ENCODE measurements around the gene LARGE1. TPM values are rescaled to one million over a fixed set of nuclear protein-coding genes. Genes with fewer than 3 reads are reported as not detected.

LARGE1 gene
- total and polyA plus RNA-seq, 9 of the 15 experiments (the other 6 are each of a cell fraction or from before 2014, with no cell fraction given) = 0.01 to 0.66 (median 0.14) TPM; not detected in 2

- TF ChIP-seq TCF7L2 (IDR thresholded peaks at IDR 0.05; ENCODE audit: low read depth, low read length) (no peak), ZBTB2 (IDR thresholded peaks at IDR 0.05) (no peak), NFYB (IDR thresholded peaks at IDR 0.05; ENCODE audit: extremely low read depth, insufficient read length) (no peak)
These were observed 123.8 kb downstream of the LARGE1 start (continued) for GRCh38 chr22:33796494-33796893.

GRCh38 chr22:33793475-33793874 is 126.8 kb downstream of the LARGE1 start:
- Histone ChIP-seq H3K79me2 (ENCODE audit: control insufficient read depth, insufficient read depth, low read length) (no peaks in the 10 kb centered on the region), H3K27ac (ENCODE audit: extremely low read depth, low read depth, low read length) (no peak overlapping the region), H3K9me1 (ENCODE audit: control insufficient read depth, insufficient read depth, low read length) (no peaks in the 10 kb centered on the region), H3K4me3 (no peak overlapping the region), H3K4me2 (ENCODE audit: insufficient read depth, low read length) (no peak overlapping the region), H3K36me3 (ENCODE audit: control insufficient read depth, insufficient read depth, low read length) (no peaks in the 10 kb centered on the region), H3K9ac (ENCODE audit: insufficient read depth in 1 of 2, low read depth in 2 of 2, low read length in 2 of 2) (no peak overlapping the region), H2AFZ (ENCODE audit: low read depth, low read length) (no peak overlapping the region), H3K27me3 (ENCODE audit: control insufficient read depth in 2 of 2, insufficient read depth in 2 of 2, low read length in 2 of 2) (no peaks in the 10 kb centered on the region), H3K9me3 (replicated peaks; ENCODE audit: control insufficient read depth, insufficient read depth, low read depth, low read length) (no peaks in the 10 kb centered on the region; the same call in 1 of the 2 replicates), H4K20me1 (replicated peaks; ENCODE audit: control insufficient read depth, insufficient read depth, low read length) (no peaks in the 10 kb centered on the region), H3K4me1 (replicated peaks in 1 of 2; ENCODE audit: control insufficient read depth in 2 of 2, insufficient read depth in 2 of 2, low read length in 2 of 2) (no peaks in the 10 kb centered on the region)
- ATAC-seq = no peak
- in situ Hi-C loops (cut with MboI) (no loop called here), intact Hi-C loops (cut with micrococcal nuclease) (no loop called here)
- 3% methylated on average over 3 of the region's 3 CpGs for WGBS (ENCODE audit: insufficient coverage, low coverage, missing lambda C conversion rate)
- DNase-seq (ENCODE audit: extremely low read depth in 1 of 4, low spot score in 3 of 4) = no peak
- POLR2A ChIA-PET = no interaction called here
- no peak for FAIRE-seq
- no TSS peak for BruUV-seq (replicated peaks)
- CTCF ChIA-PET (ENCODE audit: low intra/inter-chr PET ratio) = no interaction called here
- no peak for TF ChIP-seq MXD1 (CRISPR knock-in tag; IDR thresholded peaks at IDR 0.05; ENCODE audit: borderline replicate concordance, poor library complexity, severe bottlenecking)
- TF ChIP-seq CEBPZ (IDR thresholded peaks at IDR 0.05; ENCODE audit: borderline replicate concordance, low read depth, low read length) = no peak

Measured in K562 (cell line).